Ishikawa (cell line): Measurements from ENCODE around the gene HTT.

Experiments
- CEBPB ChIP-seq: IDR thresholded peaks from 2 replicates; pipeline ENCODE4 v1.6.1; 2012
- CREB1 ChIP-seq: IDR thresholded peaks from 2 replicates; pipeline ENCODE4 v1.6.1; 2012; ENCODE audit warnings: low read depth
- EP300 ChIP-seq: IDR thresholded peaks from 2 replicates; pipeline ENCODE4 v1.6.1; 2012; ENCODE audit warnings: borderline replicate concordance
- NFIC ChIP-seq: IDR thresholded peaks from 2 replicates; pipeline ENCODE4 v1.6.1; 2012
- TF ChIP-seq, protein P1 (sequence below): IDR thresholded peaks from 2 replicates; pipeline ENCODE4 v1.6.1; 2012

DNA sequence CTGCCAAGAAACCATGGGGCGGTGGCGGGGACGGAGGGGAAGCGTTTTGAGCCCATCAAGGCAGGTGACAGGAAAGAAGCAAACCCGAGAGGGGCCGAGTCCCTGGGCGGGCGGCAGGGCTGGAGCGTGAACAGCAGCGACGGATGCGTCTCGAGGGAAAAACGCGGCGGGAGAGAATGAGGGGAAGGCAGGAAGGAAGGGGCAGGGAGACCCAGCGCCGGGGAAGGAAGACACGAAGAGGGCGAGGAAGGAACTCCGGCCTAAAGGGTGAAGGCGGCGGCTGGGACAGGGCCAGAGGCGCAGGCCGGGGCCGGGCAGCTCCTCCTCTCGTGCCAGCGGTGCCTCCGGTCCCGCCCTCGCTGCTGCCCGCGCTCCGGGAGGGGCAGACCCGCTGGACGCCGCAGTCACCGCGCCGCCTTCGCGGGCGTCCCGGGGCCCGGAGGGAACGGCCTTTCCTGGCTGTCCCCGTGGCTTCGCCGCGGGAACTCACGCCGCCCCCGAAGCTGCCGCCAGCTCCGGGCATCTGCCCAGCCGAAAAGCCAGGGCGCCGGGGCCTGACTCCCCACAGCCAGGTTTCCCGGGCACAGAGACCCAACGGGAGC is 217.6 kb downstream of the HTT start:
- TF ChIP-seq NFIC: no peak
- TF ChIP-seq CREB1: no peak
- TF ChIP-seq EP300: no peak
- TF ChIP-seq, protein P1, sequence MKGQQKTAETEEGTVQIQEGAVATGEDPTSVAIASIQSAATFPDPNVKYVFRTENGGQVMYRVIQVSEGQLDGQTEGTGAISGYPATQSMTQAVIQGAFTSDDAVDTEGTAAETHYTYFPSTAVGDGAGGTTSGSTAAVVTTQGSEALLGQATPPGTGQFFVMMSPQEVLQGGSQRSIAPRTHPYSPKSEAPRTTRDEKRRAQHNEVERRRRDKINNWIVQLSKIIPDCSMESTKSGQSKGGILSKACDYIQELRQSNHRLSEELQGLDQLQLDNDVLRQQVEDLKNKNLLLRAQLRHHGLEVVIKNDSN: no peak
- no peak for TF ChIP-seq CEBPB
